GM23338 (cell line): ENCODE results near the gene RPP21. TPM values are rescaled to one million over a fixed set of nuclear protein-coding genes. Genes with fewer than 3 reads are reported as not detected.
A peak's percentile ranks its signal among the peaks of the same experiment; 100 is the strongest.

Experiments used
- ATAC-seq: fragments of 200-7000 bp; cut with Tn5 transposase; 3 replicates; pipeline ENCODE4 v1.9.1; 2020
- DNase-seq: peaks from one replicate; pipeline ENCODE4 v3.0.0-alpha.2; 2015; ENCODE audit warnings: low spot score
- H2AFZ ChIP-seq: fragments of 200-600 bp; sonication (generic); 2 replicates; pipeline ENCODE4 v1.8.0; 2016; ENCODE audit warnings: antibody characterized with exemption, mild to moderate bottlenecking, moderate library complexity
- H3F3A ChIP-seq: fragments of 200-600 bp; sonication (generic); replicated peaks from 2 replicates; pipeline ENCODE4 v1.8.0; 2017; ENCODE audit warnings: antibody characterized with exemption, mixed run types, low read depth
- H3K27ac ChIP-seq: fragments of 200-600 bp; sonication (generic); 2 replicates; pipeline ENCODE4 v1.6.1; 2016; ENCODE audit warnings: low read depth
- H3K27me3 ChIP-seq: fragments of 200-600 bp; sonication (generic); 2 replicates; pipeline ENCODE4 v1.8.0; 2016; ENCODE audit warnings: mild to moderate bottlenecking, mixed run types, moderate library complexity; ENCODE audit not compliant: insufficient read depth
- H3K36me3 ChIP-seq: fragments of 200-600 bp; sonication (generic); 2 replicates; pipeline ENCODE4 v1.8.0; 2016; ENCODE audit warnings: mild to moderate bottlenecking; ENCODE audit not compliant: insufficient read depth
- H3K4me1 ChIP-seq: fragments of 200-600 bp; sonication (generic); 2 replicates; pipeline ENCODE4 v1.8.0; 2016; ENCODE audit warnings: mild to moderate bottlenecking, moderate library complexity; ENCODE audit not compliant: insufficient read depth
- H3K4me2 ChIP-seq: fragments of 200-600 bp; sonication (generic); 2 replicates; pipeline ENCODE4 v1.7.1; 2017; ENCODE audit warnings: mixed run types
- H3K4me3 ChIP-seq: fragments of 200-600 bp; sonication (generic); 2 replicates; pipeline ENCODE4 v1.6.1; 2016; ENCODE audit warnings: mixed run types
- H3K79me2 ChIP-seq: fragments of 200-600 bp; sonication (generic); replicated peaks from 2 replicates; pipeline ENCODE4 v1.8.0; 2017; ENCODE audit warnings: mild to moderate bottlenecking; ENCODE audit not compliant: insufficient read depth
- H3K9me2 ChIP-seq: fragments of 200-600 bp; sonication (generic); 2 replicates; pipeline ENCODE4 v1.8.0; 2017; ENCODE audit not compliant: insufficient read depth
- H4K20me1 ChIP-seq: fragments of 200-600 bp; sonication (generic); replicated peaks from 2 replicates; pipeline ENCODE4 v1.8.0; 2017; ENCODE audit warnings: mild to moderate bottlenecking; ENCODE audit not compliant: insufficient read depth
- H3K27ac Mint-ChIP-seq: 2 replicates; pipeline ENCODE4 v1.8.0; 2020; ENCODE audit warnings: inconsistent platforms, mild to moderate bottlenecking, moderate library complexity, mixed read lengths
- H3K27me3 Mint-ChIP-seq: 3 replicates; pipeline ENCODE4 v1.8.0; 2022; ENCODE audit warnings: low read depth, mild to moderate bottlenecking, moderate library complexity, mixed read lengths, inconsistent platforms; ENCODE audit not compliant: insufficient read depth, poor library complexity
- H3K36me3 Mint-ChIP-seq: 3 replicates; pipeline ENCODE4 v1.8.0; 2021; ENCODE audit warnings: low read depth, mild to moderate bottlenecking, inconsistent platforms, moderate library complexity, mixed read lengths
- H3K4me1 Mint-ChIP-seq: 3 replicates; pipeline ENCODE4 v1.8.0; 2020; ENCODE audit warnings: mild to moderate bottlenecking, inconsistent platforms, mixed read lengths
- H3K4me3 Mint-ChIP-seq: 3 replicates; pipeline ENCODE4 v1.8.0; 2021; ENCODE audit warnings: moderate library complexity, mild to moderate bottlenecking, inconsistent platforms, mixed read lengths
- H3K9me3 Mint-ChIP-seq: 3 replicates; pipeline ENCODE4 v1.8.0; 2020; ENCODE audit warnings: moderate library complexity, mild to moderate bottlenecking, inconsistent platforms, mixed read lengths
- JUNB ChIP-seq: IDR thresholded peaks from one replicate; pipeline ENCODE4 v1.6.1; 2016; ENCODE audit warnings: antibody characterized with exemption; ENCODE audit not compliant: unreplicated experiment
- NANOG ChIP-seq: IDR thresholded peaks from 2 replicates; pipeline ENCODE4 v1.6.1; 2016; ENCODE audit warnings: antibody characterized with exemption, borderline replicate concordance
- POLR2AphosphoS5 ChIP-seq: IDR thresholded peaks from 2 replicates; pipeline ENCODE4 v1.6.1; 2016; ENCODE audit warnings: antibody characterized with exemption, low read depth
- ZNF114 ChIP-seq: fragments of 250-450 bp; sonication (Bioruptor Pico); IDR thresholded peaks from 2 replicates; pipeline ENCODE4 v1.5.0; 2020; ENCODE audit warnings: mild to moderate bottlenecking, moderate library complexity
- ZNF331 ChIP-seq: fragments of 250-450 bp; sonication (Bioruptor Pico); IDR thresholded peaks from 2 replicates; pipeline ENCODE4 v1.5.0; 2020; ENCODE audit warnings: low read depth, mild to moderate bottlenecking, moderate library complexity
- polyA plus RNA-seq: library from polyadenylated mRNA; unstranded; fragments of >200 nt; fragmentation: Nextera tagmentation; extraction: Ambion mirVana; gene quantifications from 2 replicates; pipeline ENCODE4 v1.2.1, GENCODE V29; 2016
- total RNA-seq: library from RNA; depleted of rRNA; stranded (reverse); fragments of >200 nt; shearing (Covaris generic); gene quantifications from 2 replicates; pipeline ENCODE4 v1.2.3, GENCODE V29; 2014
- TF ChIP-seq, protein P1 (sequence below): IDR thresholded peaks from one replicate; pipeline ENCODE4 v1.6.1; 2018; ENCODE audit warnings: antibody characterized with exemption; ENCODE audit not compliant: unreplicated experiment
- TF ChIP-seq, protein P2 (sequence below), 2 experiments: fragments of 200-600 bp in 1 of 2; sonication (generic) in 1 of 2; conservative IDR thresholded peaks; 2 replicates each; pipeline versions ENCODE4 v1.5.1 to v1.6.1; 2016 to 2017; ENCODE audit warnings: antibody characterized with exemption in 2 of 2, low read depth in 2 of 2, mild to moderate bottlenecking in 2 of 2, moderate library complexity in 1 of 2

RPP21 gene
- total and polyA plus RNA-seq, 2 experiments from 2014 or later, result 63.7 to 161 TPM

DNA sequence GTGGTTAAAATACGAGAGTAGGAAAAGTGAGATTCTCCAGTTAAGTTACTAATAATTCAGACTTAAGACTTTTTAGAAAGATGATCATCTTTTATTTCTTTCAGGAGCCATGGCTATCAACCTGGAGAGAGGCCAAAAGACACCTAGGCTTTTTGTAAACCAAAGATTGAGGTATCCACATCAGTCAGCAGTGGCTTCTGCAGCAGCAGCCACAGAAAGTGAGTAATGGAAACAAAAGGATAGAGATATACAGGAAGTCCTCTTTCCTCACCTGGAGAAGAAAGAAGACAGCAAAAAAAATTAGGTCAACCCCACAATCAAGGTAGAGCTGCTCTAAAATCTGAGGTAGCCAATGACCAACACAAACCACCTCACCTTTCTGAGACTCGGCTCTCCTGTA is 41.0 kb upstream of the RPP21 start (continued):
- TF ChIP-seq ZNF114 (CRISPR knock-in tag), result no peak
- TF ChIP-seq, protein P1, sequence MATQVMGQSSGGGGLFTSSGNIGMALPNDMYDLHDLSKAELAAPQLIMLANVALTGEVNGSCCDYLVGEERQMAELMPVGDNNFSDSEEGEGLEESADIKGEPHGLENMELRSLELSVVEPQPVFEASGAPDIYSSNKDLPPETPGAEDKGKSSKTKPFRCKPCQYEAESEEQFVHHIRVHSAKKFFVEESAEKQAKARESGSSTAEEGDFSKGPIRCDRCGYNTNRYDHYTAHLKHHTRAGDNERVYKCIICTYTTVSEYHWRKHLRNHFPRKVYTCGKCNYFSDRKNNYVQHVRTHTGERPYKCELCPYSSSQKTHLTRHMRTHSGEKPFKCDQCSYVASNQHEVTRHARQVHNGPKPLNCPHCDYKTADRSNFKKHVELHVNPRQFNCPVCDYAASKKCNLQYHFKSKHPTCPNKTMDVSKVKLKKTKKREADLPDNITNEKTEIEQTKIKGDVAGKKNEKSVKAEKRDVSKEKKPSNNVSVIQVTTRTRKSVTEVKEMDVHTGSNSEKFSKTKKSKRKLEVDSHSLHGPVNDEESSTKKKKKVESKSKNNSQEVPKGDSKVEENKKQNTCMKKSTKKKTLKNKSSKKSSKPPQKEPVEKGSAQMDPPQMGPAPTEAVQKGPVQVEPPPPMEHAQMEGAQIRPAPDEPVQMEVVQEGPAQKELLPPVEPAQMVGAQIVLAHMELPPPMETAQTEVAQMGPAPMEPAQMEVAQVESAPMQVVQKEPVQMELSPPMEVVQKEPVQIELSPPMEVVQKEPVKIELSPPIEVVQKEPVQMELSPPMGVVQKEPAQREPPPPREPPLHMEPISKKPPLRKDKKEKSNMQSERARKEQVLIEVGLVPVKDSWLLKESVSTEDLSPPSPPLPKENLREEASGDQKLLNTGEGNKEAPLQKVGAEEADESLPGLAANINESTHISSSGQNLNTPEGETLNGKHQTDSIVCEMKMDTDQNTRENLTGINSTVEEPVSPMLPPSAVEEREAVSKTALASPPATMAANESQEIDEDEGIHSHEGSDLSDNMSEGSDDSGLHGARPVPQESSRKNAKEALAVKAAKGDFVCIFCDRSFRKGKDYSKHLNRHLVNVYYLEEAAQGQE, result no peak
- no peak for TF ChIP-seq ZNF331 (CRISPR knock-in tag)
- TF ChIP-seq POLR2AphosphoS5, result no peak
- TF ChIP-seq, protein P2, sequence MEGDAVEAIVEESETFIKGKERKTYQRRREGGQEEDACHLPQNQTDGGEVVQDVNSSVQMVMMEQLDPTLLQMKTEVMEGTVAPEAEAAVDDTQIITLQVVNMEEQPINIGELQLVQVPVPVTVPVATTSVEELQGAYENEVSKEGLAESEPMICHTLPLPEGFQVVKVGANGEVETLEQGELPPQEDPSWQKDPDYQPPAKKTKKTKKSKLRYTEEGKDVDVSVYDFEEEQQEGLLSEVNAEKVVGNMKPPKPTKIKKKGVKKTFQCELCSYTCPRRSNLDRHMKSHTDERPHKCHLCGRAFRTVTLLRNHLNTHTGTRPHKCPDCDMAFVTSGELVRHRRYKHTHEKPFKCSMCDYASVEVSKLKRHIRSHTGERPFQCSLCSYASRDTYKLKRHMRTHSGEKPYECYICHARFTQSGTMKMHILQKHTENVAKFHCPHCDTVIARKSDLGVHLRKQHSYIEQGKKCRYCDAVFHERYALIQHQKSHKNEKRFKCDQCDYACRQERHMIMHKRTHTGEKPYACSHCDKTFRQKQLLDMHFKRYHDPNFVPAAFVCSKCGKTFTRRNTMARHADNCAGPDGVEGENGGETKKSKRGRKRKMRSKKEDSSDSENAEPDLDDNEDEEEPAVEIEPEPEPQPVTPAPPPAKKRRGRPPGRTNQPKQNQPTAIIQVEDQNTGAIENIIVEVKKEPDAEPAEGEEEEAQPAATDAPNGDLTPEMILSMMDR (conservative IDR thresholded peaks at IDR 0.05; ENCODE audit: low read depth in 2 of 2), result no peak
- TF ChIP-seq NANOG, result no peak

DNA sequence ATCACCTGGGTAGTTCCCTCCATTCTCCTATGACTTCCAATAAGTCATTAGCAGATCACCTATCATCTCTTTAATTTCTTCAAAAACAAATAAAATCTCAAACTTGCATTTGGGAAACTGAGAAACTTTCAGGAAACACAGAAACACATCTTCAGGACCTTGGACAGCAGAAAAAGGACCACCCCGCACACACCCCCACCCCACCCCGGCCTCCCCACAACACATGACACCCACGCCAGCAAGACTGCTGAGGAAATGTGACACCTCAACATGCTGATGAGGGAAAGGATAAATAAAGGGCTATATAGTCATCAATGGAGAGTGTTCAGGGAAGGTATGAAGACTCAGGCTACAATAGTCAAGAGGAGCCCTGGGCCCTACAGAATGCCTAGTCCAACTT is 33.9 kb upstream of the RPP21 start:
- Histone ChIP-seq H3K4me3 (no peak overlapping the region), H2AFZ (no peak overlapping the region), H3K79me2 (peaks cover 100% of the 10 kb centered on the region), H3K36me3 (no peaks in the 10 kb centered on the region; the same call in none of the 2 replicates), H3K9me2 (no peaks in the 10 kb centered on the region), H3K4me2 (no peak overlapping the region), H3K27ac (no peak overlapping the region), H3K4me1 (peaks cover 17% of the 10 kb centered on the region), H4K20me1 (peaks cover 78% of the 10 kb centered on the region), H3F3A (no peaks in the 10 kb centered on the region), H3K27me3 (no peaks in the 10 kb centered on the region)
- peaks cover 66% of the 10 kb centered on the region for H3K36me3 Mint-ChIP-seq
- no peak overlapping the region for H3K4me3 Mint-ChIP-seq
- H3K27me3 Mint-ChIP-seq, result peaks cover 4% of the 10 kb centered on the region
- H3K27ac Mint-ChIP-seq, result no peak overlapping the region
- H3K9me3 Mint-ChIP-seq, result no peaks in the 10 kb centered on the region
- peak; percentile 78 for ATAC-seq
- DNase-seq, result peak; percentile 53
- peaks cover 19% of the 10 kb centered on the region for H3K4me1 Mint-ChIP-seq
- TF ChIP-seq, protein P1, result peak; percentile 70
- TF ChIP-seq JUNB (no peak), POLR2AphosphoS5 (no peak)
